ENCODE measurements around the gene COL18A1.
"Not testable (repeated sequence)": the region's sequence is repeated elsewhere in the genome, so short reads cannot be mapped to it uniquely, and the experiment has no call there.

COL18A1 gene

DNA sequence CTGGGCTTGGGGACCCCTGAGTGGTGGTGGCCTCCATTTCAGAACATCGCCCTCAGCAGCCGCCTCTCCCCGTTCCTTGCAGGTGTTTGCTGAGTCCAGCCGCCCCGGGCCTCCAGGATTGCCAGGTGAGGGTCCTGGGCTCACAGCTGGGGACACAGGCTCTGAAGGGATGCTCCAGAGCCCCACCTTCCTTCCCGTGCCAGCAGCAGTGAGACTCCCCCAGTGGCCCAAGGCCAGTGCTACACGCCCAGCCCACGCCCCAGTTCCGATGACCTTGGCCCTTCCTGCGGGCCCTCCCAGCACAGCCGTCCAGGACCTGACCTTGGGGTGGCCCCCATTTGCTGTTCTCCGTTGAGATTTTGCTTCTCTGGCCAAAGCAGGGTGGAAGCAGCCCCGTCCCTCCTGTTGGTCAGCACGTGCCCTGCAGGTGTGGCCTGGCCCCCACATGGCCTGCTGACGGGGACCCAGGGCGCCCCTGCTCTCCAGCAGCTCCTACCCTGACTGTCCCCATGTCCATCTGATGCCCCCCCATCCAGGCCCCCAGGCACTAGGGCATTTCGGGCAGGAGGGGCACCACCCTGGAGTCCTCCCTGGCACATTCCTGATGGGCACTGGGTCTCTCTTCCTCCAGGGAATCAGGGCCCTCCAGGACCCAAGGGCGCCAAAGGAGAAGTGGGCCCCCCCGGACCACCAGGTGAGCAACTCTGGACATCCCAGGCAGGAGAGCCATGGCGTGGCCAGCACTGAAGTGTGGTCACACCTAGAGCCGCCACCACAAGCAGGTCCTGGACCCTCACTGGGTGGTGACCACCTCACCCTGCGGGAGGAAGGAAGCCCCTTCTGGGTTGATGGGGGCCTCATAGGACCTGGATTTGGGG is 92.2 kb downstream of the COL18A1 start:
- DNase-seq, result no peak

DNA sequence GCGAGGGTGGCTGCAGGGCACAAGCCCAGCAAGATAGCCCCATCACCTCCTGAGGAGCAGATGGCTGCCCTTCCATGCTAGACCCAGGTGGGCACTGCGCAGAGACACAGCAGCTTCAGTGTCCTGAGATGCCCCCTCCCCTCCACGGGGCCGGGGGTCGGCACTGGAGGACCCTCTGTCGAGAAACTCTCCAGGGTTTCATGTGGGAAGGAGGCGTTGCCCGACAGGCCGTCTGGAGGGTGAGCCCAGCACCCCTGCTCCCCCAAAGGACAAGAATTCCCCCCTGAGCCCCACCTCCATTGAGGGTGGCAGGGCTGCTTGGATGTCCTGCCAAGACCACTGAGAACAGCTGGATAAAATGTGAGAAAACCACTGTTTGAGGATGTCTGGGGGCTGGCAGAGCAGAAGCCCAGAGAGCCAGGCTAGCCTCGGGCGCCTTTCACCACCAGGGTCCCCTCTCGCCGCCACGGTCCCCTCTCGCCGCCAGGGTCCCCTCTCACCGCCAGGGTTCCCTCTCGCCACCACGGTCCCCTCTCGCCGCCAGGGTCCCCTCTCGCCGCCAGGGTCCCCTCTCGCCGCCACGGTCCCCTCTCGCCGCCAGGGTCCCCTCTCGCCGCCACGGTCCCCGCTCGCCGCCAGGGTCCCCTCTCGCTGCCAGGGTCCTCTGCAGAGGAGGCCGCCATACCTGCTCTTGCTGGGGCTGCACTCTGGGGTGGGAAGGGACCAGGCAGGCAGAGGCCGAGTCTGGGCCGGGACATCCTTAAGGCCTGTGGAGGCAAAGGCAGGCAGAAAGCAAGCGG is 93.1 kb downstream of the COL18A1 start:
- no peak for DNase-seq

DNA sequence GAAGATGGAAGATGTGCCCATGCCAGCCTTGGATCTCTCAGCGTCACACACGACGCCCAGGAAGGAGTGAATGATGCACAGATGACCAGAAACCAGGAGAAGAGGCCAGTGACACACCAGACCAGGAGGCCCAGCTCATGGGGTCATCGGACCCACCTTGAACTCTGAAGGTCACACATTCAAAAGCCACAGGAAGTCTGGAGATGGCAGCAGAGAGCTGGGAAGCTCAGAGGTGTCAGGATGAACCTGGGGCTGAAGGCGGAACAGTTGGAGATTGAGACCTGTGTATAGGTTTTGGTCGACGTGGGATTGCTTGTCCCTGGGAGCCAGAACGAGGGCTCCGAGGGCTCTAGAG is 93.7 kb downstream of the COL18A1 start:
- DNase-seq, result no peak

DNA sequence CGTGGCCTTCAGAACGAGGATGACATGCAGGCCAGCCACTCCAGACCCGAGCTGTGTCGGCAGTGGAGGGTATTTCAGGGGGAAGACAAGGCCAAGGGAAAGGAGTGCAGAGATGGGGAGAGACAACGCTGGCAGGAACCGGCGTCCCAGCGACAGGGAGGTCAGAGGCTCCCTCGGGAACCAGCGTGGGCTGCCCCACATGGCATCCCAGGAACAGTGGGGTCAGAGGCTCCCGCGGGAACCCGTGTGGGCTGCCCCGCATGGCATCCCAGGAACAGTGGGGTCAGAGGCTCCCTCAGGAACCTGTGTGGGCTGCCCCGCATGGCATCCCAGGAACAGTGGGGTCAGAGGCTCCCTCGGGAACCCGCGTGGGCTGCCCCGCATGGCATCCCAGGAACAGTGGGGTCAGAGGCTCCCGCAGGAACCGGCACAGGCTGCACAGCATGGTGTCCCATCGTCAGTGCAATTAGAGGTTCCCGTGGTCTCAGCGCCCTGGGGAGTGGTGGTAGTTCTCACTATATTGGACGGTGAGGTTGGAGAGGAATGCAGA is 94.3 kb downstream of the COL18A1 start:
- DNase-seq, result no peak

DNA sequence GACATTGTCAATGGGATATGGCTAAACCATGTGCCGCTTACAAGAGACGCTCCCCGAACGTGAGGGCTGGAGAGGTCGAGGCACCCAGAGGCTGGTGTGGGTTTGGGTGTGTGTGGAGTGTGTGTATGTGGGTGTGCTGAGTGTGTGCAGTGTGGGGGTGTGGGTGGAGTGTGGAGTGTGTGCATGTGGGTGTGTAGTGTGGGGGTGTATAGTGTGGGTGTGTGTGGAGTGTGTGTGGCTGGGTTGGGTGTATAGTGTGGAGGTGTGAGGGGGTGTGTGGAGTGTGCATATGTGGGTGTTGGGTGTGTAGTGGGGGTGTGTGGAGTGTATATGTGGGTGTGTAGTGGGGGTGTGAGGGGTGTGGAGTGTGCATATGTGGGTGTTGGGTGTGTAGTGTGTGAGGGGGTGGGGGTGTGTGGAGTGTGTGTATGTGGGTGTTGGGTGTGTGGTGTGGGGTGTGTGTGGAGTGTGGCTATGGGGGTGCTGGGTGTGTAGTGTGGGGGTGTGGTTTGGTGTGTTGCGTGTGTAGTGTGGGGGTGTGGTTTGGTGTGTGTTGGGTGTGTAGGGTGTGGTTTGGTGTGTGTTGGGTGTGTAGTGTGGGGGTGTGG is 95.1 kb downstream of the COL18A1 start:
- no peak for DNase-seq

DNA sequence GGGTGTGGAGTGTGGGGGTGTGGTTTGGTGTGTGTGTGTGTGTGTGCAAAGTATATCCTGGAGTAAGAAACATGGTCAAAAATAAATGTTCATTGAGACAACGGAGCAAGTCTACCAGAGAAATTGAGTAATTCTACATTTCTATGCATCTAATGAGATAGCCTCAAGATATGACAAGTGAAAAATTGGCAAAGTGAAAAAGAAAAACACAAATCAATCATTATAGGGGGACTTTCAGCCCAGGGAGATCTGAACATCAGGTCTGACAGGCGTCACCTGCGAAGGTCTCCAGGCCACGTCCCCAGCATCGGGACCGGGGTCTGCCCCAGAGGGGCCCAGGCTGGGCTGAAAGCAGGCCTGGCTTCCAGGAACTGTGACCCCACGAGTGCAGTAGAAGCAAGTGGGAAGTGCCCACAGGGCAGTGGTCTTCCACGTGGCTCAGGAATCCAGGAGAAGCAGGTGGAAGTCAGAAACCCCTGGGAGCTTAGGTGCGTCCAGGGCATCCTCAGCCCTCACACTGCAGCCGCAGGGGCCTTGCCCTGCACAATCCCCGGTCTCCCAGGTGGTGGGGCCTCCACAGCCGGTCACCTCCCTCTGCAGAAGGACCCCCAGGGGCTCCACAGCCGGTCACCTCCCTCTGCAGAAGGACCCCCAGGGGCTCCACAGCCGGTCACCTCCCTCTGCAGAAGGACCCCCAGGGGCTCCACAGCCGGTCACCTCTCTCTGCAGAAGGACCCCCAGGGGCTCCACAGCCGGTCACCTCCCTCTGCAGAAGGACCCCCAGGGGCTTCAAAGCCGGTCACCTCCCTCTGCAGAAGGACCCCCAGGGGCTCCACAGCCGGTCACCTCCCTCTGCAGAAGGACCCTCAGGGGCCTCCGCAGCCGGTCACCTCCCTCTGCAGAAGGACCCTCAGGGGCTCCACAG is 96.4 kb downstream of the COL18A1 start:
- not testable (repeated sequence) for DNase-seq

DNA sequence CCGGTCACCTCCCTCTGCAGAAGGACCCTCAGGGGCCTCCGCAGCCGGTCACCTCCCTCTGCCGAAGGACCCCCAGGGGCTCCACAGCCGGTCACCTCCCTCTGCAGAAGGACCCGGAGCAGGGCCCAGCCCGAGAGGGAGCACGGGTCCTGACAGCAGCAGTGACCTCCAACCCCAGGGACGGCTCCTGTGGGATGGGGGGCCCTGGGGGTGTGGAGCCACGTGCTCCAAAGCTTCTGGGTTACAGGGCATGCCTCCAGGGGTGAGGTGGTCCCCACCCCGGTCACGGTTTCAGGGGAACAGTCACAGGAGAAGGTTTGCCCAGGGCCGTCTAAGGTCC is 97.0 kb downstream of the COL18A1 start:
- no peak for DNase-seq

DNA sequence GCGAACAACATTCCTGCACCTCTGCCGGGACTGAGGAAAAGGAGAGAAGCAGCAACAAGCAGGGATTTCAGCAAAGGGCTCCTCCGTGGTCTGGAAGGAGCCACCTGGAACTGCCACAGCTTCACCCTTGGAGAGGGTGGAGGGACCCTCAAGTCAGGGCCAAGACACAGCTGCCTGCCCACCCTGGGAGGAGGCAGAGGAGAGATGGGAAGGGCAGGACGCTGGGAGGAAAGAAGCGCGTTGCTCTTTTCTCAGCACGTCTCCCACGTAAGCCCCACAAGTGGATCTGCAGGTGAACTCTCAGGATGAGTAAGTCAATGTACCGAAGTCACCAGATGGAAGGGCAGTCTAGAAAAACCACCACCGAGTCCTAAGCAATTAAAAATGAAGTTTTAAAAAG is 97.6 kb downstream of the COL18A1 start:
- DNase-seq, result no peak

DNA sequence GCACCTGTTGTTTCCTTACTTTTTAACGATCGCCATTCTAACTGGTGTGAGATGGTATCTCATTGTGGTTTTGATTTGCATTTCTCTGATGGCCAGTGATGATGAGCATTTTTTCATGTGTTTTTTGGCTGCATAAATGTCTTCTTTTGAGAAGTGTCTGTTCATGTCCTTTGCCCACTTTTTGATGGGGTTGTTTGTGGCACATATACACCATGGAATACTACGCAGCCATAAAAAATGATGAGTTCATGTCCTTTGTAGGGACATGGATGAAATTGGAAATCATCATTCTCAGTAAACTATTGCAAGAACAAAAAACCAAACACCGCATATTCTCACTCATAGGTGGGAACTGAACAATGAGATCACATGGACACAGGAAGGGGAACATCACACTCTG is 98.3 kb downstream of the COL18A1 start:
- DNase-seq, result not testable (repeated sequence)

DNA sequence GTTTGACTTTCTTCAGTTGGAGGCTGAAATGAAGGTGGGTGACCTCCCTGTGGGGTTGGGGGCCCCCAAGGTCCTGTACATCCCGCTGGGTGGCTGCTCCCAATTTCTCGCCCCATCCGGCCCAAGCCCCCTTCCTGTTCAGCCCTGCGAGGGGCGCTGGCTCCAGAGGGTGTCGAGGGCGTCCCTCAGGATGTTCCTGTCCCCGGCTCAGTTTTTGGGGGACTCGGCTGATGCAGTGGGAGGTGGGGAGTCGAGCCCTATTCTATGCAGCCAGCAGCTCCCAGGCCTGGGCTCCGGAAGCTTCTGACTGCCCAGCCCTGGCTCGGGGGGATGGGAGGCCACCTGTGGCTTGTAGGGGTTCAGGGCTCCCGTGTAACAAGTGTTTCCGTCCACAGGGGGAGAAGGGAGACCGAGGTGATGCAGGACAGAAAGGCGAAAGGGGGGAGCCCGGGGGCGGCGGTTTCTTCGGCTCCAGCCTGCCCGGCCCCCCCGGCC is 99.1 kb downstream of the COL18A1 start:
- DNase-seq, result no peak

DNA sequence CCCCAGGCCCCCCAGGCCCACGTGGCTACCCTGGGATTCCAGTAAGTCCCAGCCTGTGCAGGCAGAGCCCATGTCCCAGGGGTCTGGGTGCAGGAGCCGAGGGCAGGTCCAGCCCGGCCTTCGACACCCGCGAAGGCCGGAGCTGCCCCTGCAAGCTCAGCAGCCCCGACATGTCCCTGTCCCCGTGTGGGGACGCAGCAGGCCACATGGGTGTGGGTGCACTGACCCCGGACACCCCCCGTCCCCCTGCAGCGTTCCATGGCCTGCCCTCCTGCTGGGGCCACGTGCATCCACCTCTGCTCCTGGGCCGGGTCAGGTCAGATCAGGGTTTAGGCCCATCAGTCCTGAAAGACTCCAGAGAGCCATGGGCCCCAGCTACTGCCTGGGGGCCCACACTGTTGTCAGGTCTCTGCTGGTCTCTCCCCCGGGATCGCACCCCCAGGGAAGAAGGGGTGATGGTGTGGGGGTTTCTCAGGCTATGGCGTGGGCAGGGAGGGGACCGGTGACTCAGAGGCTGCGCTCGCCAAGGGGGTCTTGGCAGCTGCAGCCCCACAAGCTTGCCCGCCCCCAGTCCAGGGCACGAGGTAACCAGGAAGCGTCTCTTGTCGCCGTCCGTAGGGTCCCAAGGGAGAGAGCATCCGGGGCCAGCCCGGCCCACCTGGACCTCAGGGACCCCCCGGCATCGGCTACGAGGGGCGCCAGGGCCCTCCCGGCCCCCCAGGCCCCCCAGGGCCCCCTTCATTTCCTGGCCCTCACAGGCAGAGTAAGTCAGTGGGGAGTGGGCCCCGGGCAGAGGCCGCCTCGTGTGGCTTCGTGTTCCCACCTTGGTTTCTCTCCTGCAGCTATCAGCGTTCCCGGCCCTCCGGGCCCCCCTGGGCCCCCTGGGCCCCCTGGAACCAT is 99.8 kb downstream of the COL18A1 start:
- no peak for DNase-seq

DNA sequence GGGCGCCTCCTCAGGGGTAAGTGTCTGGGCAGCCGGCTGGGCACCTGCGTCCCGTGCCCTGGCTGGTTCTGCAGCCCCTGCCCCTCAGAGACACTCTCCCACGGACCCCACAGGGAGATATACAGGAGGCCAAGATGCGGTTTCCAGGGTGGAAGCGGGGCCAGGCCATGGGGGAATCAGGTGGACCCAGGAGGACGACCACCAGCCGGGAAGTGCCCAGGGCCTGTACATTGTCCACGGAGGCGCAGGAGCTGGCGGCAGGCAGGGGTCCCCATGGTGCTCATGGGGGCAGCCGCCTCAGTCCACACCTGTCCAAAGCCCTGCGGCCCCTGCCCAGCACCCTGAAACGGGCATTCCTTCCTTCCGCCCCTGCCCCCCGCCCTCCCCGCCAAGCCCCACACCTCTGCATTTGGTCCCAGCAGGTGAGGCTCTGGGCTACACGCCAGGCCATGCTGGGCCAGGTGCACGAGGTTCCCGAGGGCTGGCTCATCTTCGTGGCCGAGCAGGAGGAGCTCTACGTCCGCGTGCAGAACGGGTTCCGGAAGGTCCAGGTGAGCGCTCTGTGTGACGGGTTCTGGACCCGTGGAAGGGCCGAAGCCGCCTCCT is 100.6 kb downstream of the COL18A1 start:
- no peak for DNase-seq

DNA sequence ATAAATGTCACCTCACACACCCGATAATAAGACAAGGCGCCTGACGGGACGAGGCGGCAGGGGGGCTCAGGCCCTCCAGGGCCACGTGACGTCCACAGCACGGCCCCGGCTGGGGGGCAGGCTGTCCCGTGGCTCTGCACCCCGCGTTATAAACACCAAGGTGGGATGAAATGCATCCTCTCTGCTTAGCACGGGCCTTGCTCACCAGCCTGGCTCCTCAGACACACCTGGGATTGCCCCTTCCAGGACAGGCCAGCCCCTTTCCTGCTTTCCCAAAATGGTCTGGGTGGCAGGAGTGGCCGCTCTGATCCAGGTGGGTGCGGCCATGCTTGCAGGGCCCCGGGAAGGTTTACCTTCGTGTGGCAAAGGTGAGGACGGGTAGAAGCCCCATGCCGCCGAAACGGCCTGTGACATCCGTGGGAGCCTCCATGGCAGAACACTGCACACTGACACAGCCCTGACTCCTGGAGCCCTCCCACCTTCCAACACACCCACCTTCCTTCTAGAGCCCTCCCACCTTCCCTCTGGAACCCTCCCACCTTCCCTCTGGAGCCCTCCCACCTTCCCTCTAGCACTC is 101.4 kb downstream of the COL18A1 start:
- no peak for DNase-seq

DNA sequence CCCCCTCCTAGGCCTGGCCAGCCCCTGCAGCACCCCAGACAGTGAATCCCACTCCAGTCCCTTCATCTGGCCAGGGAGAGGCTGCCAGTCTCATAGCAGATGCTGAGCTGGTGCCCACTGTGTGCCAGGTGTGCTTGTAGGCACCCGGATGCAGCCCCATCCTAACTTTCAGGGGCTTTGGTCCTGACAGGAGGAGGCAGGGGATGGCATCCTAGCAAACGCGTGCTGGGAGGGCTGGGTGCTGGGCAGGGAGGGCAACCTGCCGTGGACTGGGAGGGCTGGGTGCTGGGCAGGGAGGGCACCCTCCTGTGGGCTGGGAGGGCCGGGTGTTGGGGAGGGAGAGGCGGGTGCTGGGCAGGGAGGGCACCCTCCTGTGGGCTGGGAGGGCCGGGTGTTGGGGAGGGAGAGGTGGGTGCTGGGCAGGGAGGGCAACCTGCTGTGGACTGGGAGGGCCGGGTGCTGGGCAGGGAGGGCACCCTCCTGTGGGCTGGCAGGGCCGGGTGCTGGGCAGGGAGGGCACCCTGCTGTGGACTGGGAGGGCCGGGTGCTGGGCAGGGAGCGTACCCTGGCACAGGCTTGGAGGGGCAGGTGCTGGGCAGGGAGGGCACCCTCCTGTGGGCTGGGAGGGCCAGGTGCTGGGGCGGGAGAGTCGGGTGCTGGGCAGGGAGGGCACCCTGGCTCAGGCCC is 102.0 kb downstream of the COL18A1 start:
- no peak for DNase-seq

DNA sequence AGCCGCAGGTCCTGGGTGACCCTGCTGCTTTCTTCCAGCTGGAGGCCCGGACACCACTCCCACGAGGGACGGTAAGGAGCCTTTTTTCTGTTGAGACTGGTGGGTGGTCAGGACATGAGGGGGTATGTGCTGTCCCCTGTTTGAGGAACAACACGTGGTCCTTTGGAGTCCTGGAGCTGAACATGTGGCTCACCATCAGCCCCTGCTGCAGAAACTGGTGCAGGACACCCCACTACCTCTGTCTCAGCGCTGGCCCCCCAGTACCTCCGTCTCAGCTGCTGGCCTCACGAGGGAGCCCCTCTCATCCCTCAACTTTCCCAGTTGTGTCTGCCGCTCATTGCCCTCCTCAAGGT is 102.5 kb downstream of the COL18A1 start:
- DNase-seq, result no peak

DNA sequence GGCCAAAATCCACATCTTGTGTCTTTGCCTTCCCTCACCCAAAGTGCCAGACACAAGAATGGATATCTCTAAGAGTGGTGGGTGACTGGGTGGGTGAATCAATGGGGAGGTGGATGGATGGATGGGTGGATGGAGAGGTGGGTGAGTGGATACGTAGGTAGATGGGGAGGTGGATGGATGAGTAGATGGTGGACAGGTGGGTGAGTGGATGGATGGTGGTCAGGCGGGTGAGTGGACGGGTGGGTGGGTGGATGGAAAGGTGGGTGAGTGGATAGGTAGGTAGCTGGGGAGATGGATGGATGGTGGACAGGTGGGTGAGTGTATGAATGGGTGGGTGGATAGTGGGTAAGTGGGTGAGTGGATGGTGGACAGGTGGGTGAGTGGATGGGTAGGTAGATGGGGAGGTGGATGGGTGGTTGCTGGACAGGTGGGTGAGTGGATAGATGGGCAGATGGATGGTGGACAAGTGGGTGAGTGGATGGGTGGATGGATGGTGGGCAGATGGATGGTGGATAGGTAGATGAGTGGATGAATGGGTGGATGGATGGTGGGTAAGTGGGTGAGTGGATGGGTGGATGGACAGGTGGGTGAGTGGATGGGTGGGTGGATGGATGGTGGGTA is 103.0 kb downstream of the COL18A1 start:
- no peak for DNase-seq

DNA sequence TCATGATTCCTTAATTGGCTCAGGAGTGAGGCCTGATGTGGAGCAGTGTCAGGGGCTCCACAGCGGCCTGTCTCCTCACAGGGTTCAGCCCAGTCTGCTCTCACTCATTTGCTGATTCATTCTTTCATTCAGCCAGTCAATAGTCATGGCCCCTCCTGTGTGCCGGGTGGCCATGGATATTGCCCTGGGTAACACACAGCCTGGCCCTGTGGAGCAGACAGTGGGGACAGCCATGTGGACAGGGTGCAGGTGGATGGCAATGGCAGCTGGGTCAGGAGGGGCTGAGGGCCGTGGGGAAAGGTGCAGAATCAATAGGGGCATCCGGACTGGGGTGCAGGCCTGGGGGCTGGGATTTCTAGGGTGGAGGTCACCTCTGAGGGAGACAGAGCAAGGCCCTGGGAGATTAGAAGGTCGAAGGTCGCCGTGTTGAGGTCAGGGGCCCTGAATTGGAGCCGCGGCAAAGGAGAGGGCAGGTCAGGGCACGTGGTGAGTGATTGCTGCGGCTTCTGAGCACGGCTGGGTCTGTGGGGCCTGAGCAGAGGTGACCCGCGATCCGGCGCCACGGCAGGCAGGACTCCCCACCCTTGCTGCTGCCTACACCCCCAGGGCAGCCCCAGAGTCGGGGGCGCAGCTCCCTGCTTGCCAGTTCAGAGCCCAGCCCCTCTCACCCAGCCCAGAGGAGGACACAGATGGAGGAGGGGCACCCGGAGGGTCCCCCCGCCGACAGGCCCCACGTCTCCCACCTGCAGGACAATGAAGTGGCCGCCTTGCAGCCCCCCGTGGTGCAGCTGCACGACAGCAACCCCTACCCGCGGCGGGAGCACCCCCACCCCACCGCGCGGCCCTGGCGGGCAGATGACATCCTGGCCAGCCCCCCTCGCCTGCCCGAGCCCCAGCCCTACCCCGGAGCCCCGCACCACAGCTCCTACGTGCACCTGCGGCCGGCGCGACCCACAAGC is 103.9 kb downstream of the COL18A1 start:
- no peak for DNase-seq
